Activated T-helper 2 cell treated with anti-CD3 and anti-CD28 coated beads, Interferon-gamma antibody, Interleukin-2, Interleukin-4, amounts not matched to agents 10 μg/mL and 5 μg/mL and 100 μg/mL, durations not matched to agents 14 hours and 24 hours and 36 hours (primary cell): ENCODE measurements around the gene PRUNE2. TPM values are rescaled to one million over a fixed set of nuclear protein-coding genes. Genes with fewer than 3 reads are reported as not detected.

Experiments used
- DNase-seq: peaks from one replicate; pipeline ENCODE4 v3.0.0; 2021; ENCODE audit warnings: low spot score
- H3K27ac Mint-ChIP-seq: one replicate; pipeline ENCODE4 v1.8.0; 2021; ENCODE audit warnings: mixed read lengths
- H3K27me3 Mint-ChIP-seq: one replicate; pipeline ENCODE4 v1.8.0; 2021; ENCODE audit warnings: low read depth, mixed read lengths
- H3K36me3 Mint-ChIP-seq: one replicate; pipeline ENCODE4 v1.8.0; 2021; ENCODE audit warnings: low read depth, mixed read lengths
- H3K4me1 Mint-ChIP-seq: one replicate; pipeline ENCODE4 v1.8.0; 2021; ENCODE audit warnings: low read depth, mixed read lengths
- H3K4me3 Mint-ChIP-seq: one replicate; pipeline ENCODE4 v1.8.0; 2021; ENCODE audit warnings: low read depth, mild to moderate bottlenecking, moderate library complexity, mixed read lengths
- H3K9me3 Mint-ChIP-seq: one replicate; pipeline ENCODE4 v1.8.0; 2021; ENCODE audit warnings: mixed read lengths
- intact Hi-C: fragments of 100-400 bp; cut with micrococcal nuclease; formaldehyde crosslinking; loops from one replicate; pipeline ENCODE4 v1.15.1; 2023
- total RNA-seq: library from RNA; stranded (reverse); gene quantifications from 2 replicates; pipeline ENCODE4 v1.2.3, GENCODE V29; 2022

The PRUNE2 gene
- total RNA-seq, 1 donor from 2014 or later = 0.27 TPM

GRCh38 chr9:76620996-76621395 is 284.9 kb downstream of the PRUNE2 start:
- no peak for DNase-seq
- Mint-ChIP-seq H3K9me3 (no peaks in the 10 kb centered on the region), H3K36me3 (no peaks in the 10 kb centered on the region), H3K27ac (no peak overlapping the region), H3K4me3 (no peak overlapping the region), H3K4me1 (peaks cover 9% of the 10 kb centered on the region), H3K27me3 (peaks cover 36% of the 10 kb centered on the region)
- intact Hi-C loops = no loop called here

- H3K27me3 Mint-ChIP-seq = peaks cover 38% of the 10 kb centered on the region
- H3K36me3 Mint-ChIP-seq = no peaks in the 10 kb centered on the region
- no peak for DNase-seq
- H3K4me3 Mint-ChIP-seq = no peak overlapping the region
- intact Hi-C loops = no loop called here
- no peak overlapping the region for H3K27ac Mint-ChIP-seq
- peaks cover 9% of the 10 kb centered on the region for H3K4me1 Mint-ChIP-seq
- H3K9me3 Mint-ChIP-seq = no peaks in the 10 kb centered on the region
These were observed 285.3 kb downstream of the PRUNE2 start for GRCh38 chr9:76620581-76620980.

GRCh38 chr9:76619640-76620039 is 286.3 kb downstream of the PRUNE2 start:
- H3K4me3 Mint-ChIP-seq = no peak overlapping the region
- no peaks in the 10 kb centered on the region for H3K9me3 Mint-ChIP-seq
- intact Hi-C loops = no loop called here
- no peak overlapping the region for H3K27ac Mint-ChIP-seq
- no peak for DNase-seq
- H3K27me3 Mint-ChIP-seq = peaks cover 45% of the 10 kb centered on the region
- H3K4me1 Mint-ChIP-seq = peaks cover 15% of the 10 kb centered on the region
- no peaks in the 10 kb centered on the region for H3K36me3 Mint-ChIP-seq

- H3K27me3 Mint-ChIP-seq = peaks cover 46% of the 10 kb centered on the region
- no peaks in the 10 kb centered on the region for H3K36me3 Mint-ChIP-seq
- intact Hi-C loops = no loop called here
- no peak for DNase-seq
- H3K27ac Mint-ChIP-seq = no peak overlapping the region
- peaks cover 14% of the 10 kb centered on the region for H3K4me1 Mint-ChIP-seq
- no peaks in the 10 kb centered on the region for H3K9me3 Mint-ChIP-seq
- H3K4me3 Mint-ChIP-seq = no peak overlapping the region
These were observed 286.7 kb downstream of the PRUNE2 start for GRCh38 chr9:76619197-76619596.

GRCh38 chr9:76618762-76619161 is 287.2 kb downstream of the PRUNE2 start:
- Mint-ChIP-seq H3K9me3 (no peaks in the 10 kb centered on the region), H3K4me3 (no peak overlapping the region), H3K36me3 (no peaks in the 10 kb centered on the region), H3K4me1 (peaks cover 14% of the 10 kb centered on the region), H3K27me3 (peaks cover 43% of the 10 kb centered on the region), H3K27ac (no peak overlapping the region)
- intact Hi-C loops = no loop called here
- no peak for DNase-seq

- intact Hi-C loops = no loop called here
- Mint-ChIP-seq H3K4me3 (no peak overlapping the region), H3K36me3 (no peaks in the 10 kb centered on the region), H3K27ac (no peak overlapping the region), H3K9me3 (no peaks in the 10 kb centered on the region), H3K27me3 (peaks cover 47% of the 10 kb centered on the region), H3K4me1 (peaks cover 14% of the 10 kb centered on the region)
- no peak for DNase-seq
These were observed 288.3 kb downstream of the PRUNE2 start for GRCh38 chr9:76617497-76618175.

- no peak overlapping the region for H3K27ac Mint-ChIP-seq
- intact Hi-C loops = no loop called here
These were observed 289.1 kb downstream of the PRUNE2 start for GRCh38 chr9:76616780-76617179.

GRCh38 chr9:76615177-76615603 is 290.7 kb downstream of the PRUNE2 start:
- DNase-seq = no peak
- Mint-ChIP-seq H3K36me3 (no peaks in the 10 kb centered on the region), H3K9me3 (no peaks in the 10 kb centered on the region), H3K4me3 (no peak overlapping the region), H3K27ac (no peak overlapping the region), H3K4me1 (peaks cover 12% of the 10 kb centered on the region), H3K27me3 (peaks cover 49% of the 10 kb centered on the region)
- intact Hi-C loops = no loop called here

More at GRCh38 chr9:76616780-76617179, 289.1 kb downstream of the PRUNE2 start:
- H3K27me3 Mint-ChIP-seq = peaks cover 47% of the 10 kb centered on the region
- H3K4me3 Mint-ChIP-seq = no peak overlapping the region
- H3K9me3 Mint-ChIP-seq = no peaks in the 10 kb centered on the region
- no peaks in the 10 kb centered on the region for H3K36me3 Mint-ChIP-seq
- H3K4me1 Mint-ChIP-seq = peaks cover 12% of the 10 kb centered on the region
- no peak for DNase-seq

- H3K27ac Mint-ChIP-seq = no peak overlapping the region
These were observed 291.9 kb downstream of the PRUNE2 start for GRCh38 chr9:76613974-76614373.

GRCh38 chr9:76613150-76613781 is 292.6 kb downstream of the PRUNE2 start:
- H3K36me3 Mint-ChIP-seq = no peaks in the 10 kb centered on the region
- peaks cover 12% of the 10 kb centered on the region for H3K4me1 Mint-ChIP-seq
- peaks cover 40% of the 10 kb centered on the region for H3K27me3 Mint-ChIP-seq
- H3K9me3 Mint-ChIP-seq = no peaks in the 10 kb centered on the region
- no peak overlapping the region for H3K27ac Mint-ChIP-seq
- no peak for DNase-seq
- no peak overlapping the region for H3K4me3 Mint-ChIP-seq
- intact Hi-C loops = no loop called here

More at GRCh38 chr9:76613974-76614373, 291.9 kb downstream of the PRUNE2 start:
- no peak overlapping the region for H3K4me3 Mint-ChIP-seq
- DNase-seq = no peak
- peaks cover 12% of the 10 kb centered on the region for H3K4me1 Mint-ChIP-seq
- H3K9me3 Mint-ChIP-seq = no peaks in the 10 kb centered on the region
- peaks cover 44% of the 10 kb centered on the region for H3K27me3 Mint-ChIP-seq
- intact Hi-C loops = no loop called here
- H3K36me3 Mint-ChIP-seq = no peaks in the 10 kb centered on the region

- H3K4me3 Mint-ChIP-seq = no peak overlapping the region
- H3K36me3 Mint-ChIP-seq = no peaks in the 10 kb centered on the region
- intact Hi-C loops = no loop called here
- no peak overlapping the region for H3K27ac Mint-ChIP-seq
- H3K27me3 Mint-ChIP-seq = peaks cover 34% of the 10 kb centered on the region
- no peaks in the 10 kb centered on the region for H3K9me3 Mint-ChIP-seq
- no peak for DNase-seq
- H3K4me1 Mint-ChIP-seq = peaks cover 7% of the 10 kb centered on the region
These were observed 295.9 kb downstream of the PRUNE2 start for GRCh38 chr9:76610011-76610352.

GRCh38 chr9:76609285-76610010 is 296.5 kb downstream of the PRUNE2 start:
- no peak overlapping the region for H3K27ac Mint-ChIP-seq
- peaks cover 32% of the 10 kb centered on the region for H3K27me3 Mint-ChIP-seq
- DNase-seq = no peak
- no peaks in the 10 kb centered on the region for H3K9me3 Mint-ChIP-seq
- H3K4me1 Mint-ChIP-seq = peaks cover 3% of the 10 kb centered on the region
- H3K36me3 Mint-ChIP-seq = no peaks in the 10 kb centered on the region
- intact Hi-C loops = no loop called here
- no peak overlapping the region for H3K4me3 Mint-ChIP-seq
